CD4-positive, alpha-beta T cell treated with Interleukin-4 for 4 hours (primary cell): ENCODE results near the gene NCOA5.
A peak's percentile ranks its signal among the peaks of the same experiment; 100 is the strongest.
"Not testable (repeated sequence)": the region's sequence is repeated elsewhere in the genome, so short reads cannot be mapped to it uniquely, and the experiment has no call there.

Experiments
- DNase-seq: peaks from one replicate; pipeline ENCODE4 v3.0.0-alpha.2; 2020

Gene NCOA5

DNA sequence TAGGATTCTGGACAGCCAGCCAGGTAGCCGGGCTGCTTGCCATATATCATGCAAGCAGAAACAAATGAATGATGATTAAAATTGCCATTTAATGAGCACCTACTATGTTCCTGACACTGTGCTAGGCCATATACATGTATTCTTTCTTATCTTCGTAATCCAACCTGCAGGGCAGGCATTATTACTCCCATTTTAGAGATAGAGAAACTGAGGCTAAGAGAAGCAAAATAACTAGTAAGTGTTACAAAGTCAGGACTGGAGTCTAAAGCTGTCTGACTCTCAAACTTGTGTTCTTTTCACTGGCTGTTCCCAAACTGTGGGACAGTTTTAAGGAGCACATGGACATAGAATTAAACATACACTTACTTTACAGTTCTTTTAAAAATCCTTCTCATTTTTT, 30.4 kb upstream of the NCOA5 start:
- no peak for DNase-seq

DNA sequence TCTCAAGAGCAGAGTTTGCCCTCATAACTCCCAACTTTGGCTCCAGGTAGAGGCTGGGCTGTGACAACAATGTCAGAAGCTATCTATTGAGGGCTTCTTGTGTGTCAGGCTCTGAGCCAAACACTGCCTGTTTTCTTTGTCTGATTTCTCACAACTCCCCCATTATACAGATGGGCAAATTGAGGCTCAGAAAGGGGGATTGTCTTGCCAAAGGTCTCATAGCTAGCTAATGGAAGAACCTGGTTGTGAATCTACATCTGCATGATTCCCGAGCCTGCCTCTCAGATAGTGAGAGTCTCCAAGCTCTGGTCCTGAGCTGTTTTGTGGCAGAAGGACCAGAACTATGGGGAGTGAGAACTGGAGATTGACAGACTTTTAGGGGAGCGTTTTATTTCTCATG, 29.8 kb upstream of the NCOA5 start:
- DNase-seq: no peak

DNA sequence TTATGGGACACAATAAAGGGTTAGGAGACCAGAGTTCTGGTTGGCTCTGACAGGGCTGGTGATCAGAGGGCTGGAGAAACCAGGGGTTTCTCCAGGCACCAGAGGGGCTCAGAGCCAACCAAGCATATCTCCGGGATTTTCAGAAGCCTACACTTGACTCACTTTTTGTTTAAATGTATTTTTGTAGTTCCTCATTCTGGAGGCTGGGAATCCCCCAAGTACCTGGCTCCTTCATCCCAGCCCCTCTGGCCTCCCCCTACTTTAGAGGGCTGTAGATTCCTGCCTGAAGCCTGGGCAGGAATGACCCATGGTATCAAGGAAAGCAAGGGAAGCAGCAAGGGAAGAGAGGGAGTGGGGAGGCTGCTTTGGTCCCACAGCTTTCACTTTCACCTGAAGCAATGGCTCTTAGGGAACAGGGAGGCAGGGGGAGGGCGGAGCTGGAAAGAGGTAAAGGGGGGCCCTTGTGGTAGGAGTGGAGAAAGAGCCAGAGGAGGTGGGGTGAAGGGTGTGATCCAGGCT, 29.3 kb upstream of the NCOA5 start:
- no peak for DNase-seq

DNA sequence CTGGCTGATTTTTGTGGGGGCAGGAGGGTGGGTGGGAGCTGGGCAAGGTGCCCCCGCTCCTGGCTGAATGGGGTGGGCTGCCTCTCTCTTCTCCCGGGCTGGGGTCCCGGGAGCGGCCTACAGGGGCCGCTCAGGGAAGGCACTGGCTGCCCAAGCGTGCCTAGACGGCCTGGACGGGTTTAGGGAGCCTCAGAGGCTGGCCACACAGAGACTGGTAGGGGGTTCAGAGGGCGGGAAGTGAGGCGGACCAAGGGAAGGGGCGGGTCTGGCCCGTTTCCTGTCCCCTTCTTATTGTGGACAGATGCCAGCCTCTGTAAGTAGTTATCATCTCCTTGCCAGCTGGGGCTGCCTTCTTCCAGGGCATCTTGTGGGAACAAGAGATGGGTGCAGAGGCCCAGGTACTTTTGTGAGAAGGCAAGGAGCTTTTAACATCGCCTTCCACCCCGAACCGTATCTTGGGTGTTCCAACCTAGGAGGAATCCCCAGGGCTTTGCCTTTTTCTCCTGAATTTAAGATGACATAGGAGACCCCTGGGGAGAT, 28.8 kb upstream of the NCOA5 start:
- DNase-seq: no peak

DNA sequence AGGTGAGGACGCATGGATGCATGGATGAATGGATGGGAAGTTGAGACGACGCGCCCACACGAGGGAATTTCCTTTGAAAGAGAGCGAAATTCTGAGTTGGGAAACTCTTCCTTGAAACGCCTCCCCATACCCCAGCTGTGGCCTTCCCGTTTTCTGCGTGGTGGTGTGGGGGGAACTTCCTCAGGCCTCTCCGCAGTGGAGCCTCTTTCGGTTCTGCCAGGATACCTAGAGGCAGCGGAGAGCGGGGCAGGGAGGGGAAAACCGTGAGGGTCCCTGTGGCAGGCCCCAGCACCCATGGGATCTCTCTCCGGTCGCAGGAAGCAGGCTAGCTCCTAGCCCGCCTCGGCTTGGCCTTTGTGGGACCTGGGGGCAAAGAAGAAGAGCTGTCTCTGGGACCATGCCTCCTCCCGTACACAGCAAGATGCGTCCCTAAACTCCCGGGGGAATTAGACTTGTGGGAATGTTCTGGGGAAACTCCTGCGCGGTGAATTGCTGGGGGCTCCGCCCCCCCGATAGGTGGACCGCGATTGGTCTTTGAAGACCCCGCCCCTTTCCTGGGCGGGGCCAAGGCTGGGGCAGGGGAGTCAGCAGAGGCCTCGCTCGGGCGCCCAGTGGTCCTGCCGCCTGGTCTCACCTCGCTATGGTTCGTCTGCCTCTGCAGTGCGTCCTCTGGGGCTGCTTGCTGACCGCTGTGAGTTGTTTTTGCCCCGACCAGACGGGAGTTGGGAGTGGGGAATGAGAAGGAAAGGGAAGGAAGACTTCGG, 28.1 kb upstream of the NCOA5 start, which contains the start of gene CD40:
Gene CD40, plus strand, starts transcription at position 611 of the 764 bp plus-strand sequence. Its CDS starts 30 bp downstream, at position 641.
- peak; percentile 53 for DNase-seq

DNA sequence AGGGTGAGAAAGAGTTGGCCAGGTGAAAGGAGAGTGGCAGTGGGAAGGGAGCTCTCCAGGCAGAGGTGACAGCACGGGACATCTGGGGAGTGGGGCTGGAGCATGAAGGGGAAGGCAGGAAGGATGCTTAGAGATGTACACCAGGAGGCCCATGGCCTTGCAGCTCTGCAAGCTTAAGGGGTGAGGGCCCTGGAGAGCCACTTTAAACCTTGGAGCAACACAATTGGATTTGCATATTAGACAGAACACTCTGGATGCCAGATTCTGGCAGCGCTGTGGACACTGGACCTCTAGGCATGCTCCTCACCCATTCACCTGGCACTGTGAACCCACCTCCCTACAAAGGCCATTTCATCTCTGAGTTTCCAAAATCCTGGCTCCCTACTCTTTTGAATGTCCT, 24.7 kb upstream of the NCOA5 start:
- DNase-seq: no peak

DNA sequence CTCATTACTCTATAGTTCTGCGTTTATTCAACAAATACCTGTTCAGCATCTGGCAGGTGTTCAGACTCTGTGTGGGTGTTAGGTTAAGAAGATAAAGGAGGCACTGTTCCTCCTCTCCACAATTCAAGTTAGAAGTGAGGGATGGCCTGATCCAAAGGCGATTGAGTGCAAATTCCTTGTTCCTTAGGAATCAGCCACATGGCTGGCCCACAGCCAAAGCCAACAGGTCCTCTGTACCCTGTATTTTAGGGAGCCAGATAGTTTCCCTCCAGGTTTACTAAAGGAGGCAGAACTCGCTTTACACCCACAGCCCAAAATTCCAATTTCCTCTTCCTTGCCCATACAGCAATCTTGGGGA, 23.3 kb upstream of the NCOA5 start:
- no peak for DNase-seq

DNA sequence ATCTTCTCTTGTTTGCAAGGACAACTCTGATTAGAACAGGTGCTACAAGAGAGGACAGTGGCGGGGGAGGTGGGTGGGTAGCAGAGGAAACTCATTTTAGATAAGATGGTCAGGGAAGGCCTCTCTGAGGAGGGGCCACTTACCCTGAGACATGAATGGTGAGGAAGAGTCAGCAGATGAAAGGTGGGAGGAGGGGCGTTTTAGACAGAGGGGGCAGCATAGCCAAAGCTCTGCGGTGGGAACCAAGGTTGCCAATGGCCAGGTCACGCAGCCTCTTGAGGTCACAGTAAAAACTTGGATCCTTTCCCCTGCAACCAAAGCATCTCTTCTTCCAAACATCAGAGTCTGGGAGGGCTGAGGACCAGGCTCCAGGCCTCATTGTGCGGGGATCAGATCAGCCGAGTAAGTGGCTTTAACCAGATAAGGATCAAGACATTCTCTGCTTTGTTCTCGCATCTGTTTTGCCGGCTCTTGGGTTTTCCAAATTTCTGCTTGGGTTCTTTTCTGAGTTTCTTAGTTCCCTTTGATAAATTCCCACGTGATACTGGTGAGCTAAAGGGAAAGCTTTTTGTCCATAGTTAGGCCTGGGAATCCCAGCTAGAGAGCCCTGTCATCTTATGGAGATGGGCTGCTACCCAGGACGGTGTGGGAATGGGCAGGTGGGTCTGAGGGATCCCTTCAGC, 22.8 kb upstream of the NCOA5 start:
- DNase-seq: no peak

DNA sequence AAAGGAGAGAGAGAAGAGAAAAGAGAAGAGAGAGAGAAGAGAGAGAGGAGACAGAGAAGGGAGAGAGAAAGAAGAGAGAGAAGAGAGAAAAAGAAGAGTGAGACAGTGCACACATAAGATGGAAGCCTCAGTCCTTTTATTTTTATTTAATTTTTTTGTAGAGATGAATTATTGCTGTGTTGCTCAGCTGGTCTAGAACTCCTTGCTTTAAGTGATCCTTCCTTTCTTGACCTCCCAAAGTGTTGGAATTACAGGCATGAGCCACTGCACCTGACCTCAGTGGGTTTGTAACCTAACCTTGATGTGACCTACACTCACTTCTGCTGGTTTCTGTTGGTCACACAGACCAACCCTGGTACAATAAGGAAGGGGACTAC, 22.1 kb upstream of the NCOA5 start:
- DNase-seq: no peak

DNA sequence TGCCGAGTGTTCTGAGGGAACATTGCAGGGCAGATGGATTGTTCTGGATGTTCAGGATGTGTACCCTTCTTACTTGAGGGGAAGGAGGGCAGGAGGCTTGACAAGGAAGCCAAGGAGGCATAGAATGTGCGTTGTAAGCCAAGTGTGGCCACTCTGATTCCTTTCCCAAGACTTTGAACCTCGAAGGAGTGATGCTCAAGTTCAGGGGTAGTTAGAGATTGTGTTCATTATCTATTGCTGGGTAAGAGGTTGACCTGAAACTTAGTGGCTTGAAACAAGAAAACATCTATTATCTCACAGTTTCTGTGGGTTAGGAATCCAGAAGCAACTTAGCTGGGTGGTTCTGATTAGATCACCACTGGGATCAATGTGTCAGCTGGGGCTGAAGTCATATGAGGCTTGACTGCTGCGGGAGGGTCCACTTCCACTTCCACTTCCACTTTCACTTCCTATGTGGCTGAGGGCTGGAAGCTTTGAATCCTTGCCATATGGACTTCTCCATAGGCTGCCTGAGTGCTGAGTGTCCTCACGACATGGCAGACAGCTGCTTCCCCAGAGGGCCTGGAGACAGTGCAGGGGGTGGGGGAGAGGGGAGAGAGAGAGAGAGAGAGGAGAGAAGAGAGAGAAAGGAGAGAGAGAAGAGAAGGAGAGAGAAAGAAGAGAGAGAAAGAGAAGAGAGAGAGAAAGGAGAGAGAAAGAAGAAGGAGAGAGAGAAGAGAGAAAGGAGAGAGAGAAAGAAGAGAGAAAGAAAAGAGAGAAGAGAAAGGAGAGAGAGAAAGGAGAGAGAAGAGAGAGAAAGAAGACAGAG, 21.5 kb upstream of the NCOA5 start:
- peak; percentile 18 for DNase-seq

DNA sequence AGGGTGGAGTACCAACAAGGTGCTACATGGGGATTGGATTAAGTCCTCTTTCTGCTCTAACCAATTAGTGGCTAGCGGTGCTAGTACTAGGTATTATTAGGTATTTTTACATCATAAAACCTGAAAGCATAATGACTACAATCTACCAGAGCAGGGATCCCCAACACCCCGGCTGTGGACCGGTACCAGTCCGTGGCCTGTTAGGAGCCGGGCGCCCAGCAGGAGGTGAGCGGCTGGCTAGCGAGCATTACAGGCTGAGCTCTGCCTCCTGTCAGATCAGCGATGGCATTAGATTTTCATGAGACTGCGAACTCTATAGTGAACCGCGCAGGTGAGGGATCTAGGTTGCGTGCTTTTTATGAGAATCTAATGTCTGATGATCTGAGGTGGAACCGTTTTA, 19.2 kb upstream of the NCOA5 start:
- no peak for DNase-seq

DNA sequence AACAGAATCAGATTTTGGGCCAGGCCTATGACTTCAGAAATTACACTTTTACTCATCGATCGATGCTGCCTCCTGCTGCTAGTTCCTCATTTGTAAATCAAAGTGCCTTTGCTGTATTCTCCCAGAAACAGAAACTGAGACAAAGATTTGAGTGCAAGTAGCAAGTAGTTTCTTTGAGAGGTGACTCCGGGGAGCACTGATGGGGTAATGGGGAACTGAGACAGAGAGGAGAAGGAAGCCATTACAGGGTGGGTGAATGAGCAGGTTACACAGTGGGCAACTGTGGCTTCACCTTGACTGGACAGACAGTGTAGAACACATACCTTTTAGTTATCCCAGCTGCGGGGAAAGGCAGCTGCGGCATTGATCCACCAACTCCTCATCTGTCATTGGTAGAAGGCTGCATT, 18.7 kb upstream of the NCOA5 start:
- no peak for DNase-seq

DNA sequence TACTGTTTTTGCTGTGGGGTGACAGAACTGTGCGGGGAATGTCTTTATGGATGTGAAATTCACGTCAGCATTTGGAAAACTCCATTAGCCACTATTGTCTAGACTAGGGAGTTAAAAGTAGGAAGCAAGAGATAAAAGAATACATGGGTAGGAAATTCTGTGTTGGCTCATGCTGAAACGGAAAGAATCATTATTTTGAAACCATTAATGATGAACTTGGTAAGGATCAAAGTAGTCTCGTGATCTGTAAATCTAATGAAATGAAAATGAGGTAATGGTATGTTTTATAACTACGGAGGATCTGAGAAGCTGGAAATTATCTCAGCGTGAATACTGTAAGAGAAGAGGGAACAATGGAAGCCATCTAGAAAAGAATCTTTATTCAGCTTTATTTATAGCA, 17.3 kb upstream of the NCOA5 start:
- DNase-seq: no peak

DNA sequence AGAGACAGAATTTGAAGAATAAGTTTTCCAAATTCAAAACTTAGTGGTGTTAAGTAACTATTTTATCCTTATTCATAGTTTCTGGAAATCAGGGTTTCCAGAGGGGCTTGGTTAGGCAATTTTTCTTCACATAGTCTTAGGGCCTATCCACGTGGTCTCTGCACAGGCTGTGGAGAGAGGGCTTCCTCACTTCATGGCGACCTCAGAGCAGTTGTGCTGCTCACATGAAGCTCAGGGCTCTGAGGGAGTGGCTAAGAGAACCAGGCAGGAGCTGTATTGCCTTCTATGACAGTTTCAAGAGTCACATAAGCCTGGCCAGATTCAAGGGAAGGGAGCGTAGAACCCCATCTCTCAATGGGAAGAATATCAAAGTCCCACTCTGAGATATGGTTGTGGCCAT, 14.5 kb upstream of the NCOA5 start:
- DNase-seq: no peak

DNA sequence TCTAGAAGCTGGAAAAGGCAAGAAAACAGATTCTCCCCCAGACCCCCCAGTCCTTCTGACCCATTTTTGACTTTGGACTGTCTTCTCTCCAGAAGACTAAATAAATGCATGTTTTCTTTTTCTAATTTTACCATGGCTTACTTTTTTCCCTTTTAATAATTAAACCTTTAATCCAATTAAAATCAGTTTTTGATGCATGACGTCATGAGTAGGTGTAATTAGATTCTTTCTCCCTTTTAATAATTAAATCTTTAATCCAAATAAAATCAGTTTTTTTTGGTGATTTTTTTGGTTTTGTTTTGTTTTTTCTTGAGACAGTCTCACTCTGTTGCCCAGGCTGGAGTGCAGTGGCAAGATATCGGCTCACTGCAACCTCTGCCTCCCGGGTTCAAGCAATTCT, 13.2 kb upstream of the NCOA5 start:
- no peak for DNase-seq

DNA sequence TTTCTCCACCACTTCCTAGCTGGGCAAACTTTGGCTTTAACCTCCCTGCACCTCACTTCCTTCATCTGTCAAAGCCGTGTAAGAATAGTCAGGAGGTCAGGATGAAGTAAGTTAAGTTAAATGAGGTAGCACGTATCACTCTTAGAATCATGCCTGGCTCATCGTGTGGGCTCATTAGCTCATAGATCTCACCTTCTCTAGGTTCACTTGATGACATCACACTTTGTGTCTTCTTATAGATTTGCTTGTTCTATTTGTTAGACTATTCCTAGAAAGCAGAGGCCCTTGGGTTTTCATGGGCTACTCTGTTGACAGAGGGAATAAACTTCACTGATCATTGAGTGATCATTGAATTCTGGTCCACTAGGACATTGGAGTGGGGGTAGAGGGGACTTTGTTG, 12.2 kb upstream of the NCOA5 start:
- no peak for DNase-seq

DNA sequence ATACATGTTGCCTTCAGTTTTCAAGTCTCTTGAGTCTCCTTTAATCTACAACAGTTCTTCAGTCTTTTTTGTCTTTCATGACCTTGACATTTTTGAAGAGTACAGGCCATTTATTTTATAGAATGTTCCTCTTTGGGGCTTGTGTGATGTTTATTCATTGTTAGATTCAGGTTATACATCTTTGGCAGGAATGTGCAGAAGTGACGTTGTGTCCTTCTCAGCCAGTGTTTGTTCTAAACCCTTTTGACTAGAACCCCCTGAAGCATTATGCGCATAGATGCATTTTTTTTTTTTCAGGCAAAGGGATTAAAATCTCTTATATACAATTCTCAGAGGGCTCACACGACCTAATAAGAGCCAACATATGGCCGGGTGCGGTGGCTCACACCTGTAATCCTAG, 11.2 kb upstream of the NCOA5 start:
- DNase-seq: no peak

DNA sequence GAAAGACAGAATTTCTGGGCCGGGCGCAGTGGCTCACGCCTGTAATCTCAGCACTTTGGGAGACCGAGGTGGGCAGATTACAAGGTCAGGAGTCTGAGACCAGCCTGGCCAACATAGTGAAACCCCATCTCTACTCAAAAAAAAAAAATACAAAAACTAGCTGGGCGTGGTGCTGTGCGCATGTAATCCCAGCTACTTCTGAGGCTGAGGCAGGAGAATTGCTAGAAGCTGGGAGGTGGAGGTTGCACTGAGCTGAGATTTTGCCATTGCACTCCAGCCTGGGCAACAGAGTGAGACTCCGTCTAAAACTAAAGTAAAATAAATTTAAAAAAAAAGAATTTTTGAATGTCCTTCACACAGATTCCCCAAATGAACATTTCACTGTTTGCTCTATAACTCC, 10.7 kb upstream of the NCOA5 start:
- not testable (repeated sequence) for DNase-seq

DNA sequence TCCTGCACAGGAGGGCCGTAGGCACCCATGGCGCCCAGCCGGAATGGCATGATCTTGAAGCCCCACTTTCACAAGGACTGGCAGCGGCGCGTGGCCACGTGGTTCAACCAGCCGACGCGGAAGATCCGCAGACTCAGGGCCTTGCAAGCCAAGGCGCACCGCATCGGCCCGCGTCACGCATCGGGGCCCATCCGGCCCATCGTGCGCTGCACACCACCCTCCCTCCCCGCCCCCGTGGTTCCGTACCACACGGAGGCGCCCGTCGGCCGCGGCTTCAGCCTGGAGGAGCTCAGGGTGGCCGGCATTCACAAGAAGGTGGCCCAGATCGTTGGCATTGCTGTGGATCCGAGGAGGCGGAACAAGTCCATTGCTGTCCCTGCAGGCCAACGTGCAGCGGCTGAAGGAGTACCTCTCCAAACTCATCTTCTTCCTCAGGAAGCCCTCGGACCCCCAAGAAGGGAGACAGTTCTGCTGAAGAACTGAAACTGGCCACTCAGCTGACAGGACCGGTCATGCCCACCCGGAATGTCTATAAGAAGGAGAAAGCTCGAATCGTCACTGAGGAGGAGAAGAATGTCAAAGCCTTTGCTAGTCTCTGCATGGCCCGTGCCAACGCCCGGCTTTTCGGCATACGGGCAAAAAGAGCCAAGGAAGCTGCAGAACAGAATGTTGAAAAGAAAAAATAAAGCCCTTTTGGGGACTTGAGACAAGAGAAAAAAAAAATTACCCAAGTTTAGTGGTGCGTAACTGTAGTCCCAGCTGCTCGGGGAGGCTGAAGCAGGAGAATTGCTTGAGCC, 9.9 kb upstream of the NCOA5 start:
- DNase-seq: no peak

DNA sequence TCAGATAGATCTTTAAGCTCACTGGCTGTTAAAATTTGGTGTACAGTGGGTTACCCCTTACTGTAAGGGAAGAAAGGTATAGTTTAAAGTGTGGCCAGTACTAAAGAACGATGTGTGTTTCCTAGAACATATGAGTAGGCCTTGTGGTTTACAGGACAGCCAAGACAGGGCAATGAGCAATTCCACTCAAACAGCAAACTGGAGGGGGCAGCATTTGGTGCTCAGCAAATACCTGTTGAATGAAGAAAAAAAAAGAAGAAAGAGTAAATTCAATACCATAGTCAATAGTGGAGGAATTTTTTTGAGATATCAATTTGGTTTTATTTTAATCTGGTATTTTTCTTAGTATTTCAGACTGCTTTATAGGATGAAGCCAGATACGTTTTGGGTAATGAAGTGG, 3.8 kb upstream of the NCOA5 start:
- DNase-seq: no peak

DNA sequence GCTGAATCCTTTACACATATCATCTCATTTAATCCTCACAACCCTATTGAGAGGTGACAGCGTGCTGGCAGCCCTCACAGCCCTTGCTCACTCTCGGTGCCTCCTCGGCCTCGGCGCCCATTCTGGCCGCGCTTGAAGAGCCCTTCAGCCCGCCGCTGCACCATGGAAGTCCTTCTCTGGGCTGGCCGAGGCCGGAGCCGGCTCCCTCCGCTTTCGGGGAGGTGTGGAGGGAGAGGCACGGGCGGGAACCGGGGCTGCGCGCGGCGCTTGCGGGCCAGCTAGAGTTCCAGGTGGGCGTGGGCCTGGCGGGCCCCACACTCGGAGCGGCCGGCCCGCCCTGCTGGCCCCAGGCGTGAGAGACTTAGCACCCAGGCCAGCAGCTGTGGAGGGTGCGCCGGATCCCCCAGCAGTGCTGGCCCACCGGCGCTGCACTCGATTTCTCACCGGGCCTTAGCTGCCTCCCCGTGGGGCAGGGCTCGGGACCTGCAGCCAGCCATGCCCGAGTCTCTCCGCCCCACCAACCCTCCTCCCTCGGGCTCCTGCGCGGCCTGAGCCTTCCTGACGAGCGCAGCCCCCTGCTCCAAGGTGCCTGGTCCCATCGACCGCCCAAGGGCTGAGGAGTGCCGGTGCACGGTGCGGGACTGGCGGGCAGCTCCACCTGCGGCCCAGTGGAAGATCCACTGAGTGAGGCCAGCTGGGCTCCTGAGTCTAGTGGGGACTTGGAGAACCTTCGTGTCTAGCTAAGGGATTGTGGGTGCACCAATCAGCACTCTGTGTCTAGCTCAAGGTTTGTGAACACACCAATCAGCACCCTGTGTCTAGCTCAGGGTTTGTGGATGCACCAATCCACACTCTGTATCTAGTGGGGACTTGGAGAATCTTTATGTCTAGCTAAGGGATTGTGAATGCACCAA, 2.1 kb upstream of the NCOA5 start:
- DNase-seq: not testable (repeated sequence)

DNA sequence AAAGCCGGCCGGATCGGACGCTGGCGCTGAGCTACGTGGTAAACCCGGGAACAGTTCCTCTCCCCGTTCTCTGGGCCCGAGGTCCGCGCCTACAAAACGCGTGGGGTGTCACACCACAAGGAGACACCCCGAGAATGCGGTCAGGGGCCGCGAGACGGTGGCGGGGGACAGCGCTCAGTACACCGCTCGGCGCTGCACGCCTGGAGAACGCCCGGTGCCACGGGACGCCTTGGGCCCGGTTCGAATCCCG, 670 bp downstream of the NCOA5 start:
- peak; percentile 49 for DNase-seq
